Pons (tissue), 1 donor: Measurements from ENCODE around the gene REEP6.

Source experiments
- DNase-seq: peaks from one replicate; pipeline ENCODE4 v3.0.0-alpha.2; 2016; ENCODE audit warnings: low spot score

REEP6 gene

DNA sequence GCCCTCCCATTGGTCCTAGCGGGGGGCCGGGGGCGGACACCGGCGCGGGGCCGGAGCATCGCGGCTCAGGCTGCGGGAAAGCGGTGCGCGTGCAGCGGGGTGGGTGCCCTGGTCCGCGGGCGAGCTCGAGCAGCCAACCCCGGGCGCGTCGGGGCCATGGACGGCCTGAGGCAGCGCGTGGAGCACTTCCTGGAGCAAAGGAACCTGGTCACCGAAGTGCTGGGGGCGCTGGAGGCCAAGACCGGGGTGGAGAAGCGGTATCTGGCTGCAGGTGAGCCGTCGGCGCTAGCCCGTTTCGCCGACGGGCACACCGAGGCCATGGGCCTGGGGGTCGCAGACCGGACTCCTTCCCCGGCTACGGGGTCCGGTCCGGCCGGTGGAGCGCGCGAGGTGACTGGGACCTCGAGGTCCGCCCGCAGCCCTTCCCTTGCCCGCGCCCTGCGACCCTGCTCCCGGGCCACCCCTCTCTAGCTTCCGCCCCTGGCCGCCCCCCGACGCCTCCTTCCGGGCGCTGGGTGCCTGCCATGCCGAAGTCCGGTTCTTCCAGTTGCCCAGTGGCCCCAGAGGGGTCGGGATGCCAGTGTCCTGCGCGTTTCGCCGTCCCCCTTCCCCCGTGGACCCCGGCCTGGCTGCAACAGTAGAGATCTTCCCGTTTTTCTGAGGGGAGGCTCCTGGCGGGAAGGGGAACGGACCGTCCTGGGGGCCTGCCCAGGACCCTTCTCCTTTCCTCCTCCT, at the start of gene REEP6:
Gene REEP6 (plus strand): TSS at position 68 of the 735 bp plus-strand sequence. CDS start 89 bp downstream, at position 157.
- DNase-seq, result no peak

DNA sequence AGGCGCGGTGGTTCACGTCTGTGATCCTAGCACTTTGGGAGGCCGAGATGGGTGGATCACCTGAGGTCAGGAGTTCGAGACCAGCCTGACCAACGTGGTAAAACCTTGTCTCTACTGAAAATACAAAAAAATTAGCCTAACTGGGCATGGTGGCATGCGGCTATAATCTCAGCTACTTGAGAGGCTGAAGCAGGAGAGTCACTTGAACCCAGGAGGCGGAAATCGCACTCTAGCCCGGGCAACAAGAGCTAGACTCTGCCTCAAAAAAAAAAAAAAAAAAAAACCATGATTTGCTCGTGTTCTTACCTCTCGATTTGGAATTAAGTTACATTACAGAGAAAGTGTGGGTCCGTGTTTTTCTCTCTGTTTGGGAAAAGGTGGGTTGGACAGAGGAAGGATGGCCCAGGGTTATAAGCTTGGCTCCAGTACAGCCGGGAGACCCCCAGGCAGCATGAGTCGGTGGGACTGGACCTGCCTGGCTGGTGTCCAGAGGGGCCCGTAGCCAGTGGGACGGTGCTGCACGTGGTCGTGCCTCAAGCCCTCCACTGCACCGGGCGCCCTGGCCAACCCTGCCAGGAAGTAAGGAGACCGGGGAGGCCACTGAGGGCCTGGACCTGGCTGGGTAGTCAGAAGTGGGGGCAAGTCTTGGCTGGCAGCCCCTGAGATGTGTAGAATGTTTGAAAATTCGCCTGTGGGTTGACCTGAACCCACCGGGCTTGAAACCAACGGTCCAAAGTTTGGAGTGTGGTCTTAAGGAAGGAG, 49.1 kb upstream of the REEP6 start:
- no peak for DNase-seq

DNA sequence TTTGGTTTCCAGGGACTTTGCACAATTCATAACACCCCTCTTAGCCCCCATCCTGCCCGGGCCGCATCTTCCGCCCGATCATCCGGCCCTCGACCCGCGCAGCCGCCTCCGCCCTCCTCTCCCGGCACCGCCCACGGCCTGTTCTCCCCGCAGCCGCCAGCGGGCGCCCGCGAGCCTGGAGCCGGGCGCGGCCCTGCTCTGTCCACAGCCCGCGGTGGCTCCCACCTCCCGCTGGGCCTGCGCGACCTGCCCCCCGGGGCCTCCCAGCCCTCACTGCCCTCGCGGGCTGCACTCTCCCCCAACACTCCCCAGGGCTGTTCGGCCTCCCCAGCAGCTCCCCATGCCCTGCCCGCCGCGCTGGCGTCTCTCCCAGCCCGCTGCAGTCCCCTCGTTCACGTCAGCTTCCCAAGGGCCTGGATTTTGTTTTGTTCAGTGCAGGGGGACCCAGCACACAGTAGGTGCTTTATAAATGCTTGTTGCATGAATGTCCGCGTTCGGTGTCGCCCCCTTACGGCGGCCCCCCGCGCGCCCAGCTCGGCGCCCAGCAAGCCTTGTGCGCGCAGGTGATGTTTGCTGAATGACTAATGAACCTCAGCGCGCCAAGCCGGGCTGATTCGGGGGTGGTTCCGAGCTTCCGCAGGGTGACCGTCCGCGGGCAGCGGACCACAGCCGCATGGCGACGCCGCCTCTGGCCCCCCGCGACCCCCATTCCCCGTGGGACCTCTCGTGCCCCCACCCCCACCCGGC, 45.6 kb upstream of the REEP6 start:
- DNase-seq, result peak; percentile 42

DNA sequence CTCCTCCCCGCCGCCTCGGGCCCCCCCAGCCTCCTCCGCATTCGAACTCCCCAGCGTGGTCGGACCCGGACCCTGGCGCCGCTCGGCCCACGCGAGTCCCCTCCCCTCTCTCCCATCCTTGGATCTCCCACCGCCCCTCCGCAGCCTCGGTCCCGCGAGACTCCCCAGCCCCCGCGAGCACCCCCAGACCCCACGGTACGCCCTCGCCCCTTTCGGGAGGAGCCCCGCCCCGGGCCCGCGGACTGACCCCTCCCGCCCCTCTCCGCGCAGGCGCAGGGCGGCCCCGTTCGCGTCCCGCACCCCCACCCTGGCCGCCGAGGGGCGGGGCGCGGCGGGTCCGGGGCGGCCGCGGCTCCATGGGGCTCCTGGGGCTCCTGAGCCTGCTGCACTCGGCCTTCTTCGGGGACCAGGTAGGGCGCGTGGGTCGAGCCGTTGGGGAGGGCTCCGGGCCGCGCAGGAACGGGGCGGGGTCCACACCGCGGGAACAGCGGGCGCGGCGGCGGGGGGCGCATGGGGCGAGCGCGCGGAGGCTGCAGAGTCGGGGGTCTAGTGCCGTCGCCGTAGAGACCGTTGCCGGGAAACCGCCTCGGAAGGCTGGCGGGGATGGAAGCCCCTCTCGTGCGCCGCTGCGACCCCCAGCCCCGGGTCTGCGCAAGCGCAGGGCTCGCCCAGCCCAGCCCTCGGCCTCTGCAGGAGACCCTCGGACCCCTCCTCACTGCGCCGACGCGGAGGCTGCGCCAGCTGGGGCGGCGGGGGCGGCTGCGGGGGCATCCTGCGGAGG, 44.9 kb upstream of the REEP6 start:
- no peak for DNase-seq

DNA sequence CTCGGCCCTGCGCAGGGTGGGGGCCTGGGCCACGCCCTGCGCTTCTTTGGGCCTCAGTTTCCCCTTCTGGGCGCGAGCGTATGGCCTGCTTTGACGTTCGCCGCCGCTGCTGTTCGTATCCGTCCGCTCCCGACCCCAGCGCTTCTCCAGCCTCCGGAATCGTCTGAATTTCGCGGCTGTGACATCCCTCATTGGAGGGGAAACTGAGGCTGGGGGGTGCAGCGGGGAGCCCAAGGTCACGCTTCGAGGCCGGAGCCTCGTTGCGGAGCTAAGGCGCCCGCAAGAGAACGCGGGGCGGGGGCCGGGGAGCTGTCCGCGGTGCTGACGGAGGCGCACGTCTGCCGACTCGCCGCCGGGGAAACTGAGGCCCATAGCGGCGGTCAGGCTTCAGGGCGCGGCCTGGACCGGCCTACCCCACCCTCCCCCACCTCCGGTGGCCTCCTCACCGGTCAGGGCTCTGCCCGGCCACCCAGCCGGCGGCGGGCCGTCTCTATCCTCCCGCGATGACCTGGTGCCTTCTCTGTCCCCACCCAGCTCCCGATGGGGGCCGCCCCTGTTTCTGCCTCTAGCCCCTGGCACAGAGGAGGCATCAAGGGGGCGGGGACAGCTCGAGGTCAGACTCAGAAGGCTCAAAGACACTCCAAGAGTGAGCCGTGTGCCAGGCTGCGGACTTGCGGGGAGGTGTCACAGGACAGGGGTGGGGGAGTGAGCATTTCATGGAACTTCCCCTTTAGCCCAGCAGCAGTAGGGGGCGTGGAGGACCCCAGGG, 44.1 kb upstream of the REEP6 start:
- DNase-seq, result no peak

DNA sequence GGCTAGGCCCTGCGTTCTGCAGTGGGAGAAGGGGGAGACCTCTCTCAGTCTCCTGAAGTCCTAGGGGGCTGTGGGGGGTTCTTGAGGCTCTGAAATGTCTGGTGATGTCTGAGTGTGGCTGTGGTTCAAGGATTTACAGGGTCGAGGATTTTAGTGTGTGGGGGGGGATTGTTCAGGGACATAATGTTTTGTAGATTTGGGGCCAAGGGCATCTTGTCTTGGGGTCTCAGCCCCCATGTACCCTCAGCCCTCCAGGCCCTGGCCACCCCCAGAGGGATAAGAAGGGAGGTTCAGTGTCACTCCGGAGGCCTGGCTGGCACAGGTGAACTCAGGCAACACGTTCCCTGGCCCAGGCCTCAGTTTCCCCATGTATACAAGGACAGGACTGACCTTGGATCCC, 43.5 kb upstream of the REEP6 start:
- no peak for DNase-seq

DNA sequence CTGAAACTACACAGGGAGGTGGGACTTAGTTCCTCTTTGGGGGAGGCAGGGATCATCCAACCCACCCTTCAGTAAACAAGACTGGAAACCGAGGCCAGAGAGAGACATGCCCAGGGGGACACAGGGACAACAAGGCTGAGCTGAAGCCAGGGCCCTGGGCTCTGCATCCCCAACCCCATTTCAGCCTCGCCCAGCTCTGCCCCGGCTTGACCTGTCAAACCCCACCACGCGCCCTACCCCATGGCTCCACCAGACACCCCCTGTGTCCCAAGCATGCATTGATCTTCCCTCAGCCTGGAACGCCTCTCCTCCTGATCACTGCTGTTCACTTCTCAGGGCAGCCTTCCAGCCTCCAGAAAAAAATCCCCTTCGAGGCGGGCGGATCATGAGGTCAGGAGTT, 43.0 kb upstream of the REEP6 start:
- no peak for DNase-seq

DNA sequence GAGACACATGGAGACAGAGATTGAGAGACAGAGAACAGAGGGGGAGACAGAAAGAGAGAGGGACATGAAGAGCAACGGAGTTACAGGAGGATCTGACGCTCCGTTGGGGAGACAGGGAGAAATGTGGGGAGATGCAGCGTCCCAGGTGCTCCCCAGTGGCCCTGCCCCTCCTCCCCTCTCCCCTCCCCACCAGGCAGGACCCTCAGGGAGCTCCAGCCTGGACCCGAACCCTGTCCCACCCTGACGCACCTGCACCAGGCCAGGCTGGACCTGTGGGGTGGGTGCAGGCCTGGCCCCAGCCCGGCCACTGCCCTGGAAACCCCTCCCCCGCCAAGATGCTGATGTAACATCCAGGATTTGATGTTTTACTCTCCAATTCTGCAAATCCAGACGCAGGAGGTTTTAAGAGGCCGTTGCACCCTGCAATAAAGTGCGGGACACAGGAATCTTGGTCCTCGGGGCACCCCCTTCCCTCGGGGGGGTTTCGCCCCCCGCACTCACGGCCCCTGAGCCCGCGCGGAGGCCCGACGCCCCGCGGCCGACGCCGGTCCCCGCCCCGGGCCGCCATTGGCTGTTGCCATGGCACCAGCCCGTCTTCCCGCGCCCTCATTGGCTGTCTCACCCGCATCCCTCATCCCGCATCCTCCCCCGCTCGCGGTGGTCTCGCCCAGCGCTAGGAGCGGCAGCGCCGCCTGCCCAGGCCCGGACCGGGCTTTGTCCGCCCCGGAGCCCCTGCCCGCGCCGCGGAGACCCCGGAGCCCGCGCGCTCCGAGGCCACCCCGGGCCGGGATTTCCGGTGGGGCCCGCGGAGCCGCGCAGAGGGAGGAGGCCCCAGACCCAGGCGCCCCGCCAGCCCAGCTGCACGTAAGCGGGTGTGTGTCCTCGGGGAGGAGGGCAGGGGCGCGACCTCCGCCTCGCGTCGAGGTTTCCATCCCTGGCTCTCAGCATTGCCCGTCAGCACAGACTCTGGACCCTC, 41.2 kb upstream of the REEP6 start, which contains the start of gene APC2:
Gene APC2 (plus strand): TSS at position 655 of the 976 bp plus-strand sequence. CDS start 2,881 bp downstream, outside the sequence.
- DNase-seq, result peak; percentile 74

DNA sequence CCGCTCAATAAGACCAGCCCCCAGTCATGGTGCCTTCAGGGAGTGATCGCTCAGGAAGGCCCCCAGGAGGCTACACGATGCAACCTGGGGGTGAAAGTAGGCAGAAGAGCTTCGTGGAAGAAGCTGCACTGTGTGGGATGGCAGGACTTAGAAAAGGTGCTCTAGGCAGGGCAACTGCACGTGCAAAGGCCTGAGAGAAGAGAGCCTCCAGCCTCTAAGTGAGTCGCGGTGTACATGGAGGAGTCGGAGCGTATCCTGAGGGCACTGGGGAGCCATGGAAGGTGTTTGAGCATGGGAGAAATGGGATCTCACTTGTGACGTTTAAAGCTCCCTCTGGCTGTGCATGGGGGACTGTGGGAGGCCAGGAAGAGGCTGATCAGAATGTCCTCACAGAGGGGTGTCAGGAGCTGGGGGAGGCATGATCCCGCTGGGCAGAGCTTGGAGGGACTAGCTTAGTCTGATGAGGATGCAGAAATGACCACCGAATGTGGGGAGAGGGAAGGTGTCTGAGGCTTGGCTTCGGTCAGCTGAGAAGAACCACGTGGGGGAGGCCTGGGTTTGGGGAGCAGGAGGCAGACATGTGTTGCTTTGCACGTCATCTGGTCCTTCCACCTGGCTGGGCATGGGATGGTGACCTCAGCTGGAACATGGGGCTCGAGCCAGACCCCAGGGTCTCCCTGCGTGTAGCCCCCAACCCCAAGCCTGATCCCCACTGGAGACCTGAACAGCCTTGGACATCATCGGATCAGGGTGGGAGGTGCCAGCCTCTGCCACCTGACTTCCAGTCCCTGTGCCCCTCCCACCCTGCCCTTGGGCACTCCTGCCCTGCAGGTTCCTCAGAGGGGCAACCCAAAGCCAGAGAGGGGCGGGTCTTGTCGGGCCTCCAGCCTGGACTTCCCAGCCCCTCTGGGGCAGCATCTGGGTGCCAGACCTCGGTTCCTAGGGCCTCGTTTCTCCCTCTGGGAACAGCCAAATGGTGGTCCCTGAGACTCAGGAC, 39.9 kb upstream of the REEP6 start:
- peak; percentile 47 for DNase-seq

DNA sequence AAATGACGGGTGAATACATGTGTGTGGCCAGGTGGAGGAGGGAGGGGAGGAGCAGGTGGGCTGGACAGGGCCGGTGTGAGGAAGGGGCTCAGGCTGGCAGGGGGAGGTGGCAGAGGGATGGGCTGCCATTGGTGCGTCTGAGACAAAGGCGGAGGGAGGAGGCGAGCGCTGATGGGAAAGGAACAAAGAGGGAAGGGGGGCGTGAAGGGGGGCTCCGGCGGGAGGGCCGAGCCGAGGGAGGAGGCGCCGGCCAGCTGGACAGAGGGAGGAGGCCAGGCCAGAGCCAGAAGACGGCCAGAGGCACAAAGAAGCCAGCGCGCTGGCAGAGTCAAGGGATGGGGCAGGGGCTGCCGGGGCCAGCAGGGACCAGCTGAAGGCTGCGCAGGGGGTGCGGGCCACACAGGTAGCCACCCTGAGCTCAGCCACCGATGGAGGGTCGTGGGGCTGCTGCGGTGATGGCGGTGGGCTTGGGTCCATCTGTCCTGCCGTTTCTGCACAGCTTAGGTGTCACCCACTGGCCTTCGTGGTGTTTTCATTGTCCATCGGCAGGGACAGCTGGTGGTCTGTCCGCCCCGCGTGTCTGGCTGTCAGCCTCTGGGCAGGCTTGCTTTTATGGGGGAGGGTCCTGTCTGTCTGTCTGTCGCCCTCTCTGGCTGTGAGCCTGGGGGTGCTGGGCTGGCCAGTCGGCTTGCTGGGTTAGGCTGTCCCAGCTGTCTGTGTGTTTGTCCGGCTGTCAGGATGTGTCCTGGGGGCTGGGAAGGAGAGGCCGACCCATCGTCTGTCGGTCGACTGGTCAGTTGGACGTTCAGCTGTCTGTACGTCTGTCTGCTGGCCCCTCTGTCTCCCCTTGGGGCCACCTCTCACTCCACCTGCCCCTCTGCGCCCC, 38.8 kb upstream of the REEP6 start:
- peak; percentile 74 for DNase-seq

DNA sequence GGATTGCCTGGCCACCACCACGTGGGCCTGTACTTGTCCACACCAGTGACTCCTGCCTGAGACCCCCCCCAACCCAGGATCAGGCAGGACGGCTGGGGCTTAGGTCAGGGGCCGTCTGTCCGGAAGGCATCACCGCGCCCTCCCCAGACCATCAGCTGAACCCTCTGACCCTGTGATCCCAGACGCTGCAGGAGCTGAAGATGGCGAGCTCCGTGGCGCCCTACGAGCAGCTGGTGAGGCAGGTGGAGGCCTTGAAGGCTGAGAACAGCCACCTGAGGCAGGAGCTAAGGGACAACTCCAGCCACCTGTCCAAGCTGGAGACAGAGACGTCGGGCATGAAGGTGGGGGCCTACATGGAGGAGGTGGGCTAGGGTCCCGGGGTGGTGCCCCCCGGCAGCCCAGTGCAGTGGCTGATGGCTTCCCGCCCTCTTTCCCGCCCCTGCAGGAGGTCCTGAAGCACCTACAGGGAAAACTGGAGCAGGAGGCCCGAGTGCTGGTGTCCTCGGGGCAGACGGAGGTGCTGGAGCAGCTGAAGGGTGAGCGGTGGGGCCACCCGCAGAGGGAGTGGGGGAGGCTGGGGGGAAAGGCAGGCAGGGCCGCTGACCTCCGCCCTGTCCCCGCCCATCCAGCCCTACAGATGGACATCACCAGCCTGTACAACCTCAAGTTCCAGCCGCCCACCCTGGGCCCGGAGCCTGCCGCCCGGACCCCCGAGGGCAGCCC, 38.0 kb upstream of the REEP6 start:
- no peak for DNase-seq

DNA sequence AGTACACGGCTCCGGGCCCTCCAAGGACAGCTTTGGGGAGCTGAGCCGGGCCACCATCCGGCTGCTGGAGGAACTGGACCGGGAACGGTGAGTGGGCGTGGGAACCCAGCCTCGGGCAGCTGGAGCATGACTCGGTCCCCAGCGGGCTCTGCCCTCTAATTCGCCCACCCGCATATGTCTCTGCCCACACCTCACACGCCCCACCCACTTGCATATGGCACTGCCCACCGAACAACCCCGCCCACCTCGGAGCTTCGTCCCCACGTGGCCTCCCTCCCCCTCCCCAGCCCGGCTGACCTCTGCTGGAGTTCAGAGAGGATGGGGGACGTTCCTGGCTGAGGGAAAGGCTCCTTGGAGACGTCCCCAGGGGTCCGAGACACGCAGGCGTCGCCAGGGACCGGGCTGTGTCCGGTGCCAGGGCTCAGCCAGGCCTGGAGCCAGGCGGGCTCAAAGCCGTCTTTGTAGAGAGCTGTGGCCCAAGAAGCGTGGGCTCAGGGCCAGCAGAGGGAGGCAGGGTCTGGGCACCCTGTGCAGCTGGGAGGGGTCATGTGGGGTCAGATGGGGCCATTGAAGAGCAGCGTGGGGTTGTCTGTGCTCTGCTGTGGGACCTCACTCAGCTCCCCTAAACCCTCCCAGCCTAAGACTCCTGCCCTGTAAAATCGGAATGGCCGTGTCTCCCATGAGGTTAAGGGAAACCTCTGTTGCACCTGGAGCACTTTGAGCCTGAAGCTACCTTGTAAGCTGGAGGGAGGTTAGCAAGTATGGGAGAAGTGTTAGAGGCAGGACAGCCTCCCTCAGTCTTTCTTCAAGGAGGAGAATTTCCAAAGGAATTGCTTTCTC, 37.2 kb upstream of the REEP6 start:
- DNase-seq, result peak; percentile 97

DNA sequence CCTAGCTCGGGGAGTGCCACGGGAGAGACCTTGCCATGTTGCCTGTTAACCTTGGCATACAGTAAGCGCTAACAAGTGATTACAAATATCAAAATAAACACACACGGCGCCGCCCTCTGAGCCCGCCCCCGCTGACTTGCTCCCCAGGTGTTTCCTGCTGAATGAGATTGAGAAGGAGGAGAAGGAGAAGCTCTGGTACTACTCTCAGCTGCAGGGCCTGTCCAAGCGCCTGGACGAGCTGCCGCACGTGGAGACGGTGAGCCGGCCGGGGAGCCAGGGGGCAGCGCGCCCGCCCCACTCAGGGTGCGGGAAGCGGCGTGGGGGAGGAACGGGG, 36.0 kb upstream of the REEP6 start:
- no peak for DNase-seq

DNA sequence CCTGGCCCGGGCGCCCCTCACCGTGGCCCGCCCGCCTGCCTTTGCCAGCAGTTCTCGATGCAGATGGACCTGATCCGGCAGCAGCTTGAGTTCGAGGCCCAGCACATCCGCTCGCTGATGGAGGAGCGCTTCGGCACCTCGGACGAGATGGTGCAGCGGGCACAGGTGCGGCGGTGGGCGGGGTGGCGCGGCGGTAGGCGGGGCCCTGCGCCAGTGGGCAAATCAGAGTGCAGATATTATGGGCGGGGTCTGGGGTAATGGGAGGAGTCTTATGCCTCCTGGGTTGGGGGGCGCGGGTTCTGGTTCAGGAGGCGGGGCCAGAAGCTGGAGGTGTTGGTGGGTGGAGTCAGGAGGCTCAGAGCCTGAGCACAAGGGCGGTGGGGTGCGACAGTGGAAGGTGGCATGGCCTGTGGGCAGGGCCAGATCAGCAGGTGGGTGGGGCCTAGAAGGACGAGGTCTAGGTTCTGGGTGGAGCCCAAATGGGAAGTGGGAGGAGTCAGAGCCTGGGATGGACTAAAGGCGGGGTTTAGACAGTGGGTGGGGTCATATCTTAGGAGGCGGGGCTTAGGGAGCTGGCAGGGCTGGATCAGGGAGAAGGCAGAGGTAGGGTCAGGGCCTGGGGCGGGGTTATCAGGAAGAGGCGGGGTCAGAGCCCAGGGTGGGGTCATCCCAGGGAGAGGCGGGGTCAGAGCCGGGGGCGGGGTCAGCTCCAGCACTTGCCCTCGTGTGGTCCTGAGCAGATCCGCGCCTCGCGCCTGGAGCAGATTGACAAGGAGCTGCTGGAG, 35.5 kb upstream of the REEP6 start:
- peak; percentile 69 for DNase-seq
